G401 (cell line): Measurements from ENCODE around the gene RPA1. TPM values are rescaled to one million over a fixed set of nuclear protein-coding genes. Genes with fewer than 3 reads are reported as not detected.

Experiments
- DNase-seq: peaks from one replicate; pipeline ENCODE4 v3.0.0-alpha.2; 2015; ENCODE audit warnings: low spot score
- in situ Hi-C: cut with HindIII; loops from 2 replicates; pipeline ENCODE4 v1.10.0; 2016; ENCODE audit warnings: low sequenced_read_pairs, mixed read lengths
- total RNA-seq: library from RNA; depleted of rRNA; stranded (reverse); fragments of >200 nt; shearing (Covaris generic); gene quantifications from 2 replicates; pipeline ENCODE4 v1.2.3, GENCODE V29; 2014; rRNA removed

The RPA1 gene
- total RNA-seq, 1 experiment from 2014 or later, result 102 TPM

GRCh38 chr17:1948517-1948825 is 118.7 kb downstream of the RPA1 start:
- DNase-seq, result no peak
- in situ Hi-C loops, result no loop called here

Other genes with a start within 250 kb of the RPA1 start
- gene SLC43A2, start 201.2 kb upstream of the RPA1 start, total RNA-seq, result 22.1 and 39.7 TPM in 2 replicates
- 0.71 and 3.4 TPM in 2 replicates for gene SCARF1, start 184.3 kb upstream of the RPA1 start, total RNA-seq
- gene RILP, start 180.1 kb upstream of the RPA1 start, total RNA-seq, result 9.5 and 36.1 TPM in 2 replicates
- gene PRPF8, start 145.1 kb upstream of the RPA1 start, total RNA-seq, result 157 and 202 TPM in 2 replicates
- 1.2 TPM in 2 replicates for gene TLCD2, start 119.6 kb upstream of the RPA1 start, total RNA-seq
- 25.0 and 29.9 TPM in 2 replicates for gene WDR81, start 105.3 kb upstream of the RPA1 start, total RNA-seq
- 2.4 and 3.0 TPM in 2 replicates for gene SERPINF2, start 87.1 kb upstream of the RPA1 start, total RNA-seq
- 465 and 509 TPM in 2 replicates for gene SERPINF1, start 67.9 kb upstream of the RPA1 start, total RNA-seq
- 13.4 and 16.0 TPM in 2 replicates for gene SMYD4, start 103 bp upstream of the RPA1 start, total RNA-seq
- gene RTN4RL1, start 195.3 kb downstream of the RPA1 start, total RNA-seq, result 65.0 and 65.6 TPM in 2 replicates
- 48.8 and 56.7 TPM in 2 replicates for gene DPH1, start 200.1 kb downstream of the RPA1 start, total RNA-seq
- gene OVCA2, start 212.0 kb downstream of the RPA1 start, total RNA-seq, result 48.0 and 63.1 TPM in 2 replicates
- gene HIC1, start 225.1 kb downstream of the RPA1 start, total RNA-seq, result 20.2 and 37.8 TPM in 2 replicates